Neural progenitor cell (in vitro differentiated cells): ENCODE results near the gene TRPM7. TPM values are rescaled to one million over a fixed set of nuclear protein-coding genes. Genes with fewer than 3 reads are reported as not detected.
"Not testable (repeated sequence)": the region's sequence is repeated elsewhere in the genome, so short reads cannot be mapped to it uniquely, and the experiment has no call there.

Experiments
- DNase-seq: peaks from one replicate; pipeline ENCODE4 v3.0.0-alpha.2; 2016; ENCODE audit warnings: low spot score
- H2AFZ ChIP-seq: fragments of 200-600 bp; sonication (generic); replicated peaks from 2 replicates; pipeline ENCODE4 v1.6.1; 2016; ENCODE audit warnings: antibody characterized with exemption
- H3F3A ChIP-seq: fragments of 200-600 bp; sonication (generic); 2 replicates; pipeline ENCODE4 v1.6.1; 2016; ENCODE audit warnings: antibody characterized with exemption, low read depth
- H3K27ac ChIP-seq: fragments of 200-600 bp; sonication (generic); 2 replicates; pipeline ENCODE4 v1.5.1; 2016; ENCODE audit warnings: mild to moderate bottlenecking
- H3K27me3 ChIP-seq: fragments of 200-600 bp; sonication (generic); 2 replicates; pipeline ENCODE4 v1.6.1; 2016; ENCODE audit warnings: mild to moderate bottlenecking, moderate library complexity
- H3K36me3 ChIP-seq: fragments of 200-600 bp; sonication (generic); 2 replicates; pipeline ENCODE4 v1.5.1; 2016
- H3K4me1 ChIP-seq: fragments of 200-600 bp; sonication (generic); 2 replicates; pipeline ENCODE4 v1.6.1; 2016; ENCODE audit warnings: mixed run types
- H3K4me2 ChIP-seq: fragments of 200-600 bp; sonication (generic); 2 replicates; pipeline ENCODE4 v1.6.1; 2016
- H3K4me3 ChIP-seq: fragments of 200-600 bp; sonication (generic); 2 replicates; pipeline ENCODE4 v1.5.1; 2016
- H3K79me2 ChIP-seq: fragments of 200-600 bp; sonication (generic); 2 replicates; pipeline ENCODE4 v1.6.1; 2016; ENCODE audit warnings: low read depth
- H3K9ac ChIP-seq: fragments of 200-600 bp; sonication (generic); 2 replicates; pipeline ENCODE4 v1.6.1; 2016
- H3K9me3 ChIP-seq: fragments of 200-600 bp; sonication (generic); 2 replicates; pipeline ENCODE4 v1.5.1; 2016; ENCODE audit warnings: low read depth
- H4K20me1 ChIP-seq: fragments of 200-600 bp; sonication (generic); 2 replicates; pipeline ENCODE4 v1.6.1; 2016; ENCODE audit warnings: low read depth
- H3K27ac Mint-ChIP-seq: 3 replicates; pipeline ENCODE4 v1.8.0; 2021; ENCODE audit warnings: mixed read lengths
- H3K27me3 Mint-ChIP-seq: 2 replicates; pipeline ENCODE4 v1.8.0; 2022; ENCODE audit warnings: low read depth, mild to moderate bottlenecking, inconsistent platforms, moderate library complexity, mixed read lengths; ENCODE audit not compliant: insufficient read depth
- H3K36me3 Mint-ChIP-seq: 3 replicates; pipeline ENCODE4 v1.8.0; 2021; ENCODE audit warnings: mixed read lengths
- H3K4me1 Mint-ChIP-seq: 3 replicates; pipeline ENCODE4 v1.8.0; 2021; ENCODE audit warnings: mixed read lengths
- H3K4me3 Mint-ChIP-seq: 3 replicates; pipeline ENCODE4 v1.8.0; 2021; ENCODE audit warnings: mild to moderate bottlenecking, moderate library complexity, mixed read lengths
- H3K9me3 Mint-ChIP-seq: 3 replicates; pipeline ENCODE4 v1.8.0; 2020; ENCODE audit warnings: mixed read lengths
- CTCF ChIP-seq: fragments of 200-600 bp; sonication (generic); IDR thresholded peaks from 2 replicates; pipeline ENCODE4 v1.5.1; 2017; ENCODE audit warnings: antibody characterized with exemption, mild to moderate bottlenecking
- EZH2 ChIP-seq: fragments of 200-600 bp; sonication (generic); IDR thresholded peaks from 2 replicates; pipeline ENCODE4 v1.6.1; 2017; ENCODE audit warnings: antibody characterized with exemption, mild to moderate bottlenecking, moderate library complexity
- EZH2phosphoT487 ChIP-seq: fragments of 200-600 bp; sonication (generic); IDR thresholded peaks from 2 replicates; pipeline ENCODE4 v1.6.1; 2017; ENCODE audit warnings: antibody characterized with exemption
- total RNA-seq: library from RNA; depleted of rRNA; stranded (reverse); fragments of >200 nt; gene quantifications from 2 replicates; pipeline ENCODE4 v1.2.3, GENCODE V29; 2015; ENCODE audit warnings: low replicate concordance

Gene TRPM7
- total RNA-seq, 1 donor from 2014 or later, result 62.3 TPM

- H3K9me3 Mint-ChIP-seq, H3K4me1 ChIP-seq, H3K27me3 ChIP-seq, H3K27me3 Mint-ChIP-seq, H3K4me3 ChIP-seq, H3K4me3 Mint-ChIP-seq, H3K9me3 ChIP-seq, H3K27ac ChIP-seq, H3K4me1 Mint-ChIP-seq, H2AFZ ChIP-seq, H3K79me2 ChIP-seq, H3K9ac ChIP-seq, H3F3A ChIP-seq, H4K20me1 ChIP-seq, H3K27ac Mint-ChIP-seq, H3K4me2 ChIP-seq, H3K36me3 ChIP-seq: not testable (repeated sequence)
- H3K36me3 Mint-ChIP-seq, result peaks cover 14% of the 10 kb centered on the region
- DNase-seq, result peak; percentile 2
- TF ChIP-seq CTCF, result peak; percentile 46
These were observed 64.1 kb downstream of the TRPM7 start for GRCh38 chr15:50622361-50622943.

GRCh38 chr15:50616960-50617359 lies 69.6 kb downstream of the TRPM7 start:
- H3K9me3 Mint-ChIP-seq, H3K36me3 ChIP-seq, H3K27ac ChIP-seq, H3K4me1 ChIP-seq, H3K9ac ChIP-seq, H3K9me3 ChIP-seq, H3K4me1 Mint-ChIP-seq, H3F3A ChIP-seq, H3K4me3 Mint-ChIP-seq, H3K4me2 ChIP-seq, H4K20me1 ChIP-seq, H3K27me3 ChIP-seq, H3K27ac Mint-ChIP-seq, H3K27me3 Mint-ChIP-seq, H3K79me2 ChIP-seq, H2AFZ ChIP-seq, DNase-seq, H3K4me3 ChIP-seq: not testable (repeated sequence)
- H3K36me3 Mint-ChIP-seq, result peaks cover 13% of the 10 kb centered on the region

DNA sequence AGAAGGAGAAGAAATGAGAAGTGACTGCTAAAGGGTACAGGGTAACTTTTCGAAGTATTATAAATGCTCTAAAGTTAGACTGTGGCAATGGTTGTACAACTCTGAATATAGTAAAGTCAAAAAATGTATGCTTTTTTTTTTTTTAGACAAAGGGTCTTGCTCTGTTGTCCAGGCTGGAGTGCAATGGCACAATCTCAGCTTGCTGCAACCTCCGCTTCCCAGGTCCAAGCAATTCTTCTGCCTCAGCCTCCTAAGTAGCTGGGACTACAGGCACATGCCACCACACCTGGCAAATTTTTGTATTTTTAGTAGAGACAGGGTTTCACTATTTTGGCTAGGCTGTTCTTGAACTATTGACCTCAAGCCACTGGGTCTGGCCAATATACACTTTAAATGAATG lies 70.0 kb downstream of the TRPM7 start:
- H3F3A ChIP-seq, H3K36me3 ChIP-seq, H3K27me3 ChIP-seq, H3K4me3 Mint-ChIP-seq, H3K4me2 ChIP-seq, DNase-seq, H2AFZ ChIP-seq, H3K9ac ChIP-seq, H3K9me3 Mint-ChIP-seq, H3K4me1 Mint-ChIP-seq, H3K27me3 Mint-ChIP-seq, H3K79me2 ChIP-seq, H3K27ac Mint-ChIP-seq, H4K20me1 ChIP-seq, H3K4me1 ChIP-seq, H3K9me3 ChIP-seq, H3K27ac ChIP-seq, H3K4me3 ChIP-seq: not testable (repeated sequence)
- peaks cover 13% of the 10 kb centered on the region for H3K36me3 Mint-ChIP-seq

GRCh38 chr15:50613600-50613999 lies 73.0 kb downstream of the TRPM7 start:
- Mint-ChIP-seq H3K27ac (no peak overlapping the region), H3K9me3 (no peaks in the 10 kb centered on the region), H3K4me1 (no peaks in the 10 kb centered on the region), H3K36me3 (peaks cover 14% of the 10 kb centered on the region), H3K27me3 (no peaks in the 10 kb centered on the region), H3K4me3 (no peak overlapping the region)
- Histone ChIP-seq H3K4me3 (no peak overlapping the region), H3K4me2 (no peak overlapping the region), H3F3A (peaks cover under 1% of the 10 kb centered on the region), H3K27ac (no peak overlapping the region), H3K79me2 (no peaks in the 10 kb centered on the region), H4K20me1 (no peaks in the 10 kb centered on the region), H3K36me3 (peaks cover 18% of the 10 kb centered on the region), H3K9me3 (no peaks in the 10 kb centered on the region), H3K27me3 (no peaks in the 10 kb centered on the region), H3K9ac (no peak overlapping the region), H2AFZ (no peak overlapping the region), H3K4me1 (no peaks in the 10 kb centered on the region)
- no peak for DNase-seq
- TF ChIP-seq CTCF (no peak), EZH2phosphoT487 (no peak), EZH2 (no peak)
